ENCODE data around the gene PSMG3.

The PSMG3 gene

DNA sequence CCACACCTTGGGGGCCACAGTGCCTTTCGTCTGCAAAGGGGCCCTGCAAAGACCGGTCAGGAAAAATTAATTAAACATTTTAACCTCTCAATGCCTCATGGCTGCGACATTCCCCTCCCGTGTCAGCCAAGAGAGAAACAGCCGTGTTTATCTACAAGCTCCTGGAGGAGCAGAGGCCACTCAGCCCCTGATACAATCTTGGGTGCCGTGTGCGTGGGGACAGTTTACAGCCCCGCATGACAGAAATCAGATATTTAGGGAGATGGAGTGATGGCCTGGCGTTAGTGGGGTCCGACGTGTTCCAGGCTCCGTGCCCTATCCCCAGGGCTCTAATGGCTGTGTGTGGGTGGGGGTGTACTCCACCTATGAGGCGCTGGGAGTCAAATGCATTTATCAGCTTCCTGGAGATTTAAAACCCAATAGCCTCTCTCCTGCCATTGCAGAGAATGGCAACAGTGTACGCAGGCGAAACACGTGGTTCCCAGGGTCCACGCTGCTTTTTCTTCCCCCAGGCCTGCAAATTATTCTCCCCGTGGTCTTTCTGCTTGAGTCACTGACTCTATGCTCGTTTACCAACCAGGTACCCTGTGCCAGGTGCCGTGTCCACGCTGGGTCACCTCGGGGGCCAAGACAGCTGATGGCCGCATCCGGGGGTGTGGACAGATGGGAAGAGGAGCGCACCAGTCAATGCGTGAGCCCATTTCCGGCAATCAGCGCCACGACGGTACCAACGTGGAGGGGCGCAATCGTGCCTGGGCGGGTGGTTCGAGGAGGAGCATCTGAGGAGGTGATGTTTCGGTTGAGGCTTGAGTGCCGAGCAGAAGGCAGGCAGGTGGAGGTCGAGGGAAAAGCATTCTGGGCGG lies 26.6 kb upstream of the PSMG3 start:
- Histone ChIP-seq H3K9ac (ENCODE audit: low read depth, low read length) (no peak overlapping the region), H3K4me3 (ENCODE audit: low read depth, low read length) (no peak overlapping the region), H3K27ac (ENCODE audit: low read depth, low read length) (no peak overlapping the region), H3K36me3 (ENCODE audit: control insufficient read depth, insufficient read depth, low read length) (no peaks in the 10 kb centered on the region), H3K27me3 (ENCODE audit: control insufficient read depth, insufficient read depth, low read length) (no peaks in the 10 kb centered on the region), H3K9me3 (ENCODE audit: control insufficient read depth, insufficient read depth, low read length) (no peaks in the 10 kb centered on the region), H3K4me1 (ENCODE audit: control insufficient read depth, insufficient read depth, low read length) (no peaks in the 10 kb centered on the region)

DNA sequence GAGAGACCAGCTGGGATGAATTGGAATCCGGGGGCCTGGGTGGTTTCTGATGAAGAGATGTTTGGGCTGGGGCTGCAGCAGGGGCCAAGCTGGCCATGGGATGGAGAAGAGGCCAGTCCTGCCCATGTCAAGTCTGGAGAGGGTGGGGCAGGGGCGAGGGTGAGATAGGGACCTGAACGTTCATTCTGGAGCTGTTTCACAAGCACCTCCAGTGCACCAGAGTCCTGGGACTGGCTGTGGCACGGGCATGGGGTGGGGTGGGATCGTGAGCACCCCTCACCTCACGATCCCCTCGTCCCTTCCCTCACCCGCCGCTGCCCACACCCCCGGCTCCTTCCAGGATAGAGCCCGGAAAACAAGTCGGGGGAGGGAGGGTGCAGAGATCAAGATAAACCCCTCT lies 25.8 kb upstream of the PSMG3 start:
- Histone ChIP-seq H3K27me3 (ENCODE audit: control insufficient read depth, insufficient read depth, low read length) (no peaks in the 10 kb centered on the region), H3K27ac (ENCODE audit: low read depth, low read length) (no peak overlapping the region), H3K9me3 (ENCODE audit: control insufficient read depth, insufficient read depth, low read length) (no peaks in the 10 kb centered on the region), H3K4me1 (ENCODE audit: control insufficient read depth, insufficient read depth, low read length) (no peaks in the 10 kb centered on the region), H3K36me3 (ENCODE audit: control insufficient read depth, insufficient read depth, low read length) (no peaks in the 10 kb centered on the region), H3K4me3 (ENCODE audit: low read depth, low read length) (no peak overlapping the region), H3K9ac (ENCODE audit: low read depth, low read length) (no peak overlapping the region)

DNA sequence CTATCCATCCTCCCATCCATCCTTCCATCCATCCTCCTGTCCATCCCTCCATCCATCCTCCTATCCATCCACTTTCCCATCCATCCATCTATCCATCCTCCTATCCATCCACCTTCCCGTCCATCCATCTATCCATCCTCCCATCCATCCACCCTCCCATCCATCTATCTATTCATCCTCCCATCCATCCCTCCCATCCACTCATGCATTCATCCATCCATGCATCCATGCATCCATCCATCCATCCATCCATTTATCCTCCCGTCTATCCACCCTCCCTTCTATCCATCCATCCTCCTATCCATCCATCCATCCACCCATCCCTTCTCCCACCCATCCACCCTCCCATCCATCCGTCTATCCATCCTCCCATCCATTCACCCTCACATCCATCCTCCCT lies 25.2 kb upstream of the PSMG3 start:
- H3K9me3 ChIP-seq (ENCODE audit: control insufficient read depth, insufficient read depth, low read length): no peaks in the 10 kb centered on the region
- no peaks in the 10 kb centered on the region for H3K36me3 ChIP-seq (ENCODE audit: control insufficient read depth, insufficient read depth, low read length)
- no peaks in the 10 kb centered on the region for H3K27me3 ChIP-seq (ENCODE audit: control insufficient read depth, insufficient read depth, low read length)
- H3K9ac ChIP-seq (ENCODE audit: low read depth, low read length): no peak overlapping the region
- H3K27ac ChIP-seq (ENCODE audit: low read depth, low read length): no peak overlapping the region
- no peaks in the 10 kb centered on the region for H3K4me1 ChIP-seq (ENCODE audit: control insufficient read depth, insufficient read depth, low read length)
- H3K4me3 ChIP-seq (ENCODE audit: low read depth, low read length): no peak overlapping the region

DNA sequence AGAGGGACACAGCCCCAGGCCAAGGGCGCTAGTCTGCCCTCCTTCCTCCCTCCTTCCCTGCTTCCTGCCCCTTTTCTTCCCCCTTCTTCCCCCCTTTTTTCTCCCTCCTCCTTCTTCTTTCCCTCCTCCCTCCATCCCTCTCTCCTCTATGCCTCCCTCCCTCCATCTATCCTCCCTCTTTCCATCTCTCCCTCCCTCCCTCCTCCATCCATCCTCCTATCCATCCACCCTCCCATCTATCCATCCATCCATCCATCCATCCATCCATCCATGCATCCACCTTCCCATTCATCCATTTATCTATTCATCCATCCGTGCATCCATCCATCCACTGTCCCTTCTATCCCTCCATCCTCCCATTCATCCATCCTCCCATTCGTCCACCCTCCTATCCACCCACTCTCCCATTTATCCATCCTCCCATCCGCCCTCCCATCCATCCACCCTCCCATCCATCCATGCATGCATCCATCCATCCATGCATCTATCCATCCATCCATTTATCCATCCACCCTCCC lies 24.1 kb upstream of the PSMG3 start:
- no peak overlapping the region for H3K27ac ChIP-seq (ENCODE audit: low read depth, low read length)
- no peaks in the 10 kb centered on the region for H3K36me3 ChIP-seq (ENCODE audit: control insufficient read depth, insufficient read depth, low read length)
- H3K9me3 ChIP-seq (ENCODE audit: control insufficient read depth, insufficient read depth, low read length): no peaks in the 10 kb centered on the region; the same call in 1 of the 2 replicates
- no peaks in the 10 kb centered on the region for H3K4me1 ChIP-seq (ENCODE audit: control insufficient read depth, insufficient read depth, low read length)
- H3K27me3 ChIP-seq (ENCODE audit: control insufficient read depth, insufficient read depth, low read length): no peaks in the 10 kb centered on the region
- H3K9ac ChIP-seq (ENCODE audit: low read depth, low read length): no peak overlapping the region
- no peak overlapping the region for H3K4me3 ChIP-seq (ENCODE audit: low read depth, low read length)

DNA sequence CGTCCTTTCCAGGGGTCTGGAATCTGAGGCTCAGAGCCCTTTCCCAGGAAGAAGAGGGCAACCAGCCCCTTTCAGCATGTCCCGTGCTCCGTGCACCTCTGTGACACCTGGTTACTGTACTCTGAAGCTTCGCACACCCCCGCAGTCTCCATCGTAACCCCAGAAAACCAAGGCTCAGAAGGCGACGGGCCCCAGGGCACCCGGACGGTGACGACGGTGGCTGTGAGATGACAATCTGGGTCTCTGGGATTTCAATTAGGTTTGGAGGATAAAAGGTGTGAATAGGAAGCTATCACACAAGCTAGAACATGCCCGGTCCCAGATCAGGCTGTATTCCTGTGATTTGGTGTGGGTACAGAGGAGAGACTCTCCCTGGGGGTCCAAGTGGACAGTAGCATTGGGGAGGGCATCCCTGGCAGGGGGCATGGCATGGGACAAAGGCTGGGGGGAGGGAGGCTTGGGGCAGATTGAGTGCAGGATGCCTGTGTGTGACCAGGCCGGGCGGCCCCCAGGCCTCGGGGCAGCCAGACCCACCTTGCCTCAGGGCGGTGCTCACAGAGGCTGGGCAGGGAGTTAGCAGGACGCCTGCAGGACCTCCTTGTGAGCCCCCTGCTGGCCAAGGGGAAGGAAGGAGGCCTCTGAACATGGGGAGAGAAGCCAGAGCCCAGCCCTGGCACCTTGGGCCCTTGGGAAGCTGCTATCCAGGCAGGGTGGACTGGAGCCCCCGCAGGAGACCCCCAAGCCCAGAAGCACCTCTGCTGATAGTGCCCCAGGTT lies 23.4 kb upstream of the PSMG3 start:
- no peak overlapping the region for H3K27ac ChIP-seq (ENCODE audit: low read depth, low read length)
- H3K9me3 ChIP-seq (ENCODE audit: control insufficient read depth, insufficient read depth, low read length): no peaks in the 10 kb centered on the region; the same call in 1 of the 2 replicates
- no peaks in the 10 kb centered on the region for H3K4me1 ChIP-seq (ENCODE audit: control insufficient read depth, insufficient read depth, low read length)
- H3K27me3 ChIP-seq (ENCODE audit: control insufficient read depth, insufficient read depth, low read length): no peaks in the 10 kb centered on the region
- H3K4me3 ChIP-seq (ENCODE audit: low read depth, low read length): no peak overlapping the region
- no peaks in the 10 kb centered on the region for H3K36me3 ChIP-seq (ENCODE audit: control insufficient read depth, insufficient read depth, low read length)
- H3K9ac ChIP-seq (ENCODE audit: low read depth, low read length): no peak overlapping the region

DNA sequence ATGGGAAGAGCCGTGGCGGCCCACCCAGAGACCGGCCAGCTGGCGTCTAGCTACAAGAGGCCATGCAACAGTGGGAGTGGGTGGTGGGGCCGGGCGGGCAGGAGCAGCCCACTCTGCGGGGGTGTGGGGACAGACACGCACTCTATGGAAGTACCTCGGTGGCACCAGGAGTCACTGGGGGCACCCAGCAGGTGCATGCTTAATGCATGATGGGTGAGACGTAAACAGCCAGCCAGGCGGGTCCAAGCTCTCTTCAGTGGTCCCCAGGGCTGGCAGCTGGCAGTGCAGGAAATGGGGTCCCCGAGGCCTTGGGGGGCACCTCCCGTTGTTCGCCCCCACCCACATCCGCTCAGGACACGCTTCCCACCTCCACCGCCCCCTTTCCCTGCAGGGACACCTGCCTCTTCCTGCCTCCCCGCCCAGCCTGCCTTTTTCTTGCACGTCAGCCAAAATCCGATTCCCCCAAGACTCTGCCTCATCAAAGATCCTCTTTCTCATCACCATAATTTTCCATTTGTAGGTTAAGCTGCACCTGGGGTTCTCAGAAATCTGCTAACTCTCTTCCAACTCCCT lies 22.6 kb upstream of the PSMG3 start:
- Histone ChIP-seq H3K9ac (ENCODE audit: low read depth, low read length) (no peak overlapping the region), H3K4me3 (ENCODE audit: low read depth, low read length) (no peak overlapping the region), H3K9me3 (ENCODE audit: control insufficient read depth, insufficient read depth, low read length) (no peaks in the 10 kb centered on the region; the same call in 1 of the 2 replicates), H3K36me3 (ENCODE audit: control insufficient read depth, insufficient read depth, low read length) (no peaks in the 10 kb centered on the region), H3K27me3 (ENCODE audit: control insufficient read depth, insufficient read depth, low read length) (no peaks in the 10 kb centered on the region), H3K4me1 (ENCODE audit: control insufficient read depth, insufficient read depth, low read length) (no peaks in the 10 kb centered on the region), H3K27ac (ENCODE audit: low read depth, low read length) (no peak overlapping the region)

DNA sequence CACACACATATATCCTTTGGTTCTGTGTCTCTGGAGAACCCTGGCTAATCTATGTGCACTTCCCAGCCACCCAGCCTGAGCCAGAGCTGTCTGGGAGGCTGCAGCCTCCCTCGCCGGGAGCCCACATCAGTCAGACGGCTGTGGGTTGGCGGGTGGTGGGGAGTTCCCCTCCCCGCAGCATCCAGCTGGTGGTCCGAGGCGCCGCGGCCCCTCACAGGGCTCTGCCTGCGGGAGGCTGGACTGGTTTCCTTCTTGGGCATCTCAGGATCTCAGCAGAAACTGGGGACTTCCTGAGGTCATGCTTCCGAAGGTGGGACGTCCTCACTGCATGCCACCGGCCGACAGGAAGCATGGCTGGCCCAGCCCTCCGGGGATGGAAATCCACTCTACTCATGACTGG lies 22.0 kb upstream of the PSMG3 start:
- H3K27ac ChIP-seq (ENCODE audit: low read depth, low read length): no peak overlapping the region
- no peaks in the 10 kb centered on the region for H3K36me3 ChIP-seq (ENCODE audit: control insufficient read depth, insufficient read depth, low read length)
- H3K4me1 ChIP-seq (ENCODE audit: control insufficient read depth, insufficient read depth, low read length): no peaks in the 10 kb centered on the region
- no peak overlapping the region for H3K9ac ChIP-seq (ENCODE audit: low read depth, low read length)
- H3K9me3 ChIP-seq (ENCODE audit: control insufficient read depth, insufficient read depth, low read length): no peaks in the 10 kb centered on the region; the same call in 1 of the 2 replicates
- H3K4me3 ChIP-seq (ENCODE audit: low read depth, low read length): no peak overlapping the region
- no peaks in the 10 kb centered on the region for H3K27me3 ChIP-seq (ENCODE audit: control insufficient read depth, insufficient read depth, low read length)

DNA sequence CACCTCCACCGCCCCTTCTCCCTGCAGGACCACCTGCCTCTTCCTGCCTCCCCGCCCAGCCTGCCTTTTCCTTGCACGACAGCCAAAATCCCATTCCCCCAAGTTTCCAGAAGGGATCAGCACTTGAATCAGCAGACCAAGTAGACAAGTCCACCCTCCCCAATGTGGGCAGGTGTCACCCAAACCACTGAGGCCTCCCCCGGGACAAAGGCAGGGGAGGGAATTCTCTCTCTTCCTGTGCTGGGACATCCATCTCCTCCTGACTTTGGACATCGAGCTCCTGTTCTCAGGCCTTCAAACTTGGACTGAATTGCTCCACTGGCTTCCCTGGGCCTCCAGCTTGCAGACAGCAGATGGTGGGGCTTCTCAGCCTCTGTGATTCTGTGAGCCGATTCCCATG lies 21.6 kb upstream of the PSMG3 start:
- H3K4me1 ChIP-seq (ENCODE audit: control insufficient read depth, insufficient read depth, low read length): no peaks in the 10 kb centered on the region
- no peaks in the 10 kb centered on the region for H3K27me3 ChIP-seq (ENCODE audit: control insufficient read depth, insufficient read depth, low read length)
- H3K4me3 ChIP-seq (ENCODE audit: low read depth, low read length): no peak overlapping the region
- no peaks in the 10 kb centered on the region for H3K36me3 ChIP-seq (ENCODE audit: control insufficient read depth, insufficient read depth, low read length)
- H3K27ac ChIP-seq (ENCODE audit: low read depth, low read length): no peak overlapping the region
- no peak overlapping the region for H3K9ac ChIP-seq (ENCODE audit: low read depth, low read length)
- H3K9me3 ChIP-seq (ENCODE audit: control insufficient read depth, insufficient read depth, low read length): no peaks in the 10 kb centered on the region; the same call in 1 of the 2 replicates

DNA sequence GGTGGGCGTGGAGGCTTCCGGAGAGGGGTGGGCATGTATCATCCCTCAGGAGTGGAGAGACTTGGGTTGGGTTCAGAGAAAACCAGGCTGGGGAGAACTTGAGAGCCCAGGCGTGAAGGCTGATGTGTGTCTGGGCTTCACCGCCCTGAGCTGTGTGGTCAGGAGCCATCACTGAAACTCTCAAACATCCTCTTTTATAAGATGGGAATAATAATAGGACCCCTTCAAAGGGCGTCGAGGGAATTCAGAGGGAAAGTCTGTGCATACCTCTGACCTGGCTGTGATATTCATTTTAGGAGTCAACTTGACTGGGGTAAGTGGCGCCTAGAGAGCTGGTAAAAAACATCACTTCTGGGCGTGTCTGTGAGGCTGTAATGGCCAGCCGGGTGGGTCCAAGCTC lies 21.1 kb upstream of the PSMG3 start:
- Histone ChIP-seq H3K9ac (ENCODE audit: low read depth, low read length) (no peak overlapping the region), H3K27ac (ENCODE audit: low read depth, low read length) (no peak overlapping the region), H3K4me1 (ENCODE audit: control insufficient read depth, insufficient read depth, low read length) (no peaks in the 10 kb centered on the region), H3K9me3 (ENCODE audit: control insufficient read depth, insufficient read depth, low read length) (no peaks in the 10 kb centered on the region; the same call in 1 of the 2 replicates), H3K36me3 (ENCODE audit: control insufficient read depth, insufficient read depth, low read length) (no peaks in the 10 kb centered on the region), H3K4me3 (ENCODE audit: low read depth, low read length) (no peak overlapping the region), H3K27me3 (ENCODE audit: control insufficient read depth, insufficient read depth, low read length) (no peaks in the 10 kb centered on the region)

DNA sequence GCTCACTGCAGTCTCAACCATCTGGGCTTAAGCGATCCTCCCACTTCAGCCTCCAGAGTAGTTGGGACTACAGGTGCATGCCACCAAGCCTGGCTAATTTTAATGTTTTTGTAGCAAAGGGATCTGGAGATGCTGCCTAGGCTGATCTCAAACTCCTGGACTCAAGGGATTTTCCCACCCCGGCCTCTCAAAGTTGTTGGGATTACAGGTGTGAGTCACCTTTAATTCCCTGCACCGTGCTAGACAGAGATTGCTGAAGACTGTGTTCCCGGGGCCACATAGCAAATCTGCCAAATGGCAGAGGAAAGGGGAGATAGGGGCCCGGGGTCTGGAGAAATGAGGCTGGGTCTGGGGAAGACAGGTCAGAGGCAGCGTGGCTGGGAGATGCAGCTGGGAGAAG lies 20.6 kb upstream of the PSMG3 start:
- no peak overlapping the region for H3K27ac ChIP-seq (ENCODE audit: low read depth, low read length)
- no peak overlapping the region for H3K4me3 ChIP-seq (ENCODE audit: low read depth, low read length)
- no peaks in the 10 kb centered on the region for H3K4me1 ChIP-seq (ENCODE audit: control insufficient read depth, insufficient read depth, low read length)
- no peak overlapping the region for H3K9ac ChIP-seq (ENCODE audit: low read depth, low read length)
- H3K9me3 ChIP-seq (ENCODE audit: control insufficient read depth, insufficient read depth, low read length): no peaks in the 10 kb centered on the region; the same call in 1 of the 2 replicates
- no peaks in the 10 kb centered on the region for H3K27me3 ChIP-seq (ENCODE audit: control insufficient read depth, insufficient read depth, low read length)
- H3K36me3 ChIP-seq (ENCODE audit: control insufficient read depth, insufficient read depth, low read length): no peaks in the 10 kb centered on the region
